Adipose tissue (tissue), 3 donors: Measurements from ENCODE around the gene SEMA3A. TPM values are rescaled to one million over a fixed set of nuclear protein-coding genes. Genes with fewer than 3 reads are reported as not detected.
"Not testable (repeated sequence)": the region's sequence is repeated elsewhere in the genome, so short reads cannot be mapped to it uniquely, and the experiment has no call there.

Experiments
- H3K27ac ChIP-seq: one replicate; pipeline ENCODE4 v1.5.1; 2013; ENCODE audit warnings: low read depth, low read length
- WGBS, 3 donors: extraction: QIAGEN DNeasy Blood & Tissue Kit; methylation state at CpG; one replicate each; pipeline ENCODE4 v1.1.7; 2013; 5-methylcytosine and 5-hydroxymethylcytosine counted together
- polyA plus RNA-seq, 3 donors: library from polyadenylated mRNA; stranded (reverse); fragments of 200-250 nt; gene quantifications; one replicate each; pipeline ENCODE4 v1.2.3, GENCODE V29; 2013
- donor health status: healthy with polysubstance abuse.
- donor health status: Bipolar disorder and iron deficiency.
- donor health status: healthy.

Gene SEMA3A
- polyA plus RNA-seq, 3 donors: 0.23 to 2.9 (median 1.1) TPM

DNA sequence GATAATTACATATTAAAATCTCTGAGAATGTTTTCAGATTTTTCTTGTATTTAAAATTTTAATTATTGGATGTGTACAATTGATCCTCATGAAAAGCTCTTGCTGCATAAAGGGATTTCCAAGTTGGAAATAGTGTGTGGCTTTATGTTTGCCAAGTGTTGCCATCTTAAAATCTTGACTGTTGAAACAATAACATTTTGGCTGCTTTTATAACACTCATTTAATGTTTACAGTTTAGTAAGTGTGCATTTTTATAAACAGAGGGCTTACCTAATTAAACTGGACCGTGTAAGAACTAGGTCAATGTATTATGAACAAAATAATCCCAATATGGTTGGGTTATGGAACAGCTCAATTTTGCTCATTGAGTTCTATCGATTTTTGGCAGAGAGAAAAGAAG is 23.9 kb downstream of the SEMA3A start:
- WGBS, 3 donors: 76 to 89% (median 84%) methylated on average over 2 of the region's 2 CpGs
- H3K27ac ChIP-seq: no peak overlapping the region

DNA sequence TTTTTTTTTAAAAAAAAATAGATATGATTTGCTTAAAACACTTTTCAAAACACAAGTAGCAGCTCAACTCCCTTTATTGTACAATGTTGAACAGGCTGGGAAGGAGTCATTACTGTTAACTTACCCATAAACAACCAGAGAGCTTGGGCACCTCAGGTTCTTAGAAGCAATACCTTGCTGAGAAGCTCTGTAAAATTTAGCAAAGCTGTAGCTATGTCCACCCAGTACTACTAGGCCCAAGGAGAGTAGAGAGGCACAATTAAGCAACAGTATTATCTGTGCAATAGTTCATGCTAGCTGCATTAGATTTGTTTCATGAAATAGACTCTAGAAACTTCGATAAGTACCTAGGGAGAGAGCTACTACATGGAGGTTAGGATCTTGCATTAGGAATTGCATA is 32.0 kb downstream of the SEMA3A start:
- 66 to 68% (median 67%) methylated on average over 1 of the region's 1 CpG for WGBS, 3 donors
- H3K27ac ChIP-seq: no peak overlapping the region

DNA sequence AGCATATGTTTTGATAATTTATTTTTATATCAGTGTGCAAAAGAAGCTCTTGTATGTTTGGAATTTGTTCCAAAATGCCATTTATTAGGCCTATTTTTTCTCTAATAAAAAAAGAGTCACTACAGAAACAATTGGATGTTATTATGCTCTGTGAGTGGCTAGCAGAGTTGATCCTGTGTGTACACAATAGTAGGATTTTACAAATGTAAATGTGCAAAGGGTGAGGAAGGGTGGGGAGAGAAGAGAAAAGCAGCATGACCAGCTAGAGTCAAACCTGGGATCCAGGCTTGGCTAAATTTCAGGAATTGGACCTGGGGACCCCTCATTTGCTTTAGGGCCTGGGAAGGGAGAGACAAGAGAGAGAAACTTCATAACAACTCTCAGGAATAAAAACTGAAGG is 32.5 kb downstream of the SEMA3A start:
- no peak overlapping the region for H3K27ac ChIP-seq

DNA sequence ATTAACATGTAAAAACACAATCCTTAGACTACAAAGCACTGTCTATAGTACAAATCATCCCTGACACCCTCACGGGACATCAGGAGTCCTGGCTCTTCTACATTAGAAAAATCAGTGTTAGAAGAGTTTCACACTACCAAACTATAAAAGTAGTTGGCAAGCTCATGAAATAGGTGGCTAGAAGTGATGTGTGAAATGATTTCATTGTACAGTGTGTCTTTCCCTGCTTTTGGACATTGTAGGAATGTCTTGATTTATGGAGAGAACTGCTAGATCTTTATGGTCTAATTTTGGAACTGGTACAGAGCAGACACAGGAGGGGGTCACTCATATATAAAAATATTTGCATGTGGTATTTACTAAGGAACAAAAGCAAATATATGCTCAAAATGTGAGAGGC is 33.2 kb downstream of the SEMA3A start:
- WGBS, 3 donors: 89 to 91% (median 90%) methylated on average over 1 of the region's 1 CpG
- H3K27ac ChIP-seq: no peak overlapping the region

- no peak overlapping the region for H3K27ac ChIP-seq
Observed at GRCh38 chr7:84159435-84159834, 35.2 kb downstream of the SEMA3A start.

GRCh38 chr7:84157171-84157570 is 37.4 kb downstream of the SEMA3A start:
- 68 to 94% (median 87%) methylated on average over 4 of the region's 4 CpGs for WGBS, 3 donors
- H3K27ac ChIP-seq: no peak overlapping the region

DNA sequence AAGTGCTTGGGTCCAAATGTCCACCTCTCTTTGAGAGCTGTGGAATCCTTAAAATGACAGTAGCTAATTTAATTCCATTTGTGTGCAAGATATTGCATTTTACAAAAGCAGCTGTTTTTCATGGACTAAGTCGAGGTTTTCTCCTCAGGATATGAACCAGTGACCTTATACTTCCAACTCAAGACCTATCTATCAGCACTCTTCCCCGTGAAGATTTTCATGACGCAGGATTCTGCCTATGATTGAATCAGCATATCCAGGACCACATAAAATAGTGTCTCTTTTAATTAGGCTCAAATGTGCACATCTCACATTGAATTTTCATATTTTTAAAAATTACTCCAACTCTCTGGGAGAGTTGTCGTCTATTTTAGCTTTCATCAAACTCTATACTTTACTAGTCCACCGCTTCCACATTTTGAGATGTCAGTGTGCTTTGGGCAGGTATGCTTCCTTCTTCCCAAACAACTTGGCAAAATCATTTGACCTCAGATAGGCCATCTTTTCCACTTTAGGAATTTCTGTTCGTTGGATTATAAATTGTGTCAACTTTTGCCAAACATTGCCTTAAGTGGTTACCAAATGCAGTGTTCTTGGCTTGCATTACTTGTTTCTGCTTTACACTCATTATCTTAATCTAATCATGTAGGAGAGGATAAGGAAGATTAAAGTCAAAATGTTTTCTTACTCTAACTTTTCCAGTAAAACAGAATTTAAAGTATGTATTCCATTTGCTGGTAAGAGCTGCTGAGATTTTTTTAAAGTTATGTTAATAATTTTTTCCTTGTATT is 39.4 kb downstream of the SEMA3A start:
- 64 to 76% (median 68%) methylated on average over 6 of the region's 6 CpGs for WGBS, 3 donors
- no peak overlapping the region for H3K27ac ChIP-seq

DNA sequence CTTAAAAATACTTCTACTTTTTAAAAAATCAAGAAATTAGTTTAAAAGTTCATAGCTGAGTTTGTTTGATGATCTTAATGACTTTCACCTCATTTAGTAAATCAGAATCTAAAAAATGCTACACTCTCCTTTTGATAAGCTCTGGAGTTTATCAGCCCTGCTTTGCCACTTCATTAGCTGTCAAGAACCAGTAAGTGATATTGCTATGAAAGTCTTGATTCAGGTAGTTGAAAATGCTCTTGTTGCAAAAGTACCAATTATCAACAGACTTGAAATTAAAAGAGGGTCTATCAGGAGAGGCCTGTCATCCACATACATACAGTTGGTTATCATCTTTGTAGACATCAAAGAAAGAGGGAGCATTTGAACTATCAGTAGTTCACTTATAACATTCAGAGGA is 41.6 kb downstream of the SEMA3A start:
- H3K27ac ChIP-seq: no peak overlapping the region

GRCh38 chr7:84150370-84150769 is 44.2 kb downstream of the SEMA3A start:
- H3K27ac ChIP-seq: not testable (repeated sequence)
- WGBS, 3 donors: 91 to 97% (median 95%) methylated on average over 16 to 22 of the region's 22 CpGs

DNA sequence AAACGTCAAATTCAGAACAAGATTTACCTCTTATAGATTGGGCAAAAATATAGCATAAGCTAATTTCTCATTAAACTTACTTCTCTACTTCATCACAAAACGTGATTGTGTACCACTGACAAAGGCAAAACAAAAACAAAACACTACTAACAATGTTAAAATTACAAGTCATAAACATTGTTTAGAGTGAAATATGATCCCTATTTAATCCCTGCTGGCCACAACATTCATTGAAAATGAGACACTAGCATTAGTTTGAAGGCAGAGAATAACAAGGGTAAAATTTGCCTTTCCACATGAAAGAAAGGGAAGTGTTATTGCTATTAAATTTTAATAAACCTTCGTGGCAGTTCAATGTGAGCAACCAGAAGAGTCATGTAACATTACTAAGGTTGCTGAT is 45.0 kb downstream of the SEMA3A start:
- no peak overlapping the region for H3K27ac ChIP-seq
- 60 to 84% (median 82%) methylated on average over 3 of the region's 3 CpGs for WGBS, 3 donors

DNA sequence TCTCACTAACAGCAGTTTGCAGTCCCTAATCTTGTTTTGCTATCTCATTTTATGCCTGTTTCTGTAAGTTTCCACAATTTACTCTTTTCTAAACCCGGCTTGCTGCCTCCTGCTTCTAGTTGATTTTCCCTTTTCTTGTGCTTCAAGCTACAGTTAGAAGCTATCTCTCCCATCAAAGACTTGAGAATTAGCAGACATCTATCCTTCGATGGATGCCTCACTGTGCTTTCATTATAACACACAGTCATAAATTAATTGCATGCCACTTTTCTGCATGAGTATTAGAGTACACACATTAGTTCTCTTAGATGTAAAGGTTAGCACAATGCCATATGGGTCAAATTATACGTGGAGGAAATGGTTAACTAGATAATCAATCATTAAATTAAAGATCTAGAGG is 48.7 kb downstream of the SEMA3A start:
- H3K27ac ChIP-seq: no peak overlapping the region
- WGBS, 3 donors: 53 to 70% (median 69%) methylated on average over 3 of the region's 3 CpGs

GRCh38 chr7:84144935-84145334 is 49.7 kb downstream of the SEMA3A start:
- 37 to 83% (median 76%) methylated on average over 1 of the region's 1 CpG for WGBS, 3 donors
- H3K27ac ChIP-seq: no peak overlapping the region

DNA sequence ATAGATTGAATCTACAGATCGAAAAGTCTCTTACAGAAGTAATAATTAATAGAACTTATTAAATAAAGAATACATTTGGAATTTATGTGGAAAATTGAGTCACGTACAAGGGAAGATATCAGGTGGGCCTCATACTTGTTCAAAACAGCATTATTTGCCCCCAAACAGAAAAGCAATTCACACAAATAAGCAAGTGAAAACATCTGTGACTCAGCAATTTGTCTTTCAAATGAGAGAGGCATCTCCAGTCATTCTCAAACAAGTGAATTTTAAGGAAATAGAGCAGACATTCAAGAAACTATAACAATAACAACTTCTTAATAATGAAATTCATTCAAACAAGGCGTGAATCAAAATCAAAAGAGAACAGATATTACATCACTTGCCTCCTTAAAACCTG is 50.1 kb downstream of the SEMA3A start:
- 89 to 93% (median 91%) methylated on average over 3 of the region's 3 CpGs for whole genome bisulfite sequencing, 3 donors
- no peak overlapping the region for H3K27ac ChIP-seq

DNA sequence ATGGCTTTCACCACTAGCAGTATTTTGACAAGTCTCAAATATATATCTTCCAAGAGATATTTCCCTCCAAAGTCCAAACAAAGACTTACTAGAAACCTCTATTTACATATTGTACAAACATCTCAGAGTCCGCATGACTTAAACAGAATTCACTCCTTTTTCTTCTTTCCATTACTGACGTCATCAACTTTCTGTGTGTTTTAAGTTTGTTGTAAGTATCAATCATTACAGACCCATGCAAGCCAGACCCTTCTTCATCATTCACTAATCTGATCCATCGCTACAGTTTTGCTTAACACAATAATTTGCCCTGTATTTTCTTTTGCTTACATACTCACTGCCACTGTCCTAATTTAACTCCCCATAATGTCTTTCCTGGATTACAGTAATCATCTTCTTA is 51.9 kb downstream of the SEMA3A start:
- H3K27ac ChIP-seq: no peak overlapping the region
- WGBS, 3 donors: 62 to 95% (median 86%) methylated on average over 3 of the region's 3 CpGs

- 84 to 86% (median 85%) methylated on average over 2 of the region's 2 CpGs for WGBS, 3 donors
- no peak overlapping the region for H3K27ac ChIP-seq
Observed at GRCh38 chr7:84139986-84140729, 54.4 kb downstream of the SEMA3A start.

- 65 to 74% (median 70%) methylated on average over 3 of the region's 3 CpGs for WGBS, 3 donors
- no peak overlapping the region for H3K27ac ChIP-seq
Observed at GRCh38 chr7:84138411-84138810, 56.2 kb downstream of the SEMA3A start.

DNA sequence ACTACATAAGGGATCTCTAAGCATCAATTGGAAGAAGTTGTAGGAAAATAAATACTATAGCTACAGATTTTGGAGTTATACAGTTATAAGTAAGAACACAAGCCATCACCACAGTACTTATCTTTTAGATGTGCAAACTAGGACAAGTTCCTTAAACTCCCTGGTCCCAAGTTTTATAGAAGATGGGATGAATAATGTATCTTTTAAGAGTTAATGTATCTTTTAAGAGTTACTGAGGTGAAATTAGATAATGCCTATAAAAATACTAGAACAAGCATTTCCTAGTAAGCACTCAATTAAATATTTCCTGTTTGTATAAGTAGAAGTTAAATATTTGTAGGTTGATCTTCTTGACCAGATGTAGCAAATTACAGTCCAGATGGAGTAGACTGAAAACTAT is 56.8 kb downstream of the SEMA3A start:
- no peak overlapping the region for H3K27ac ChIP-seq

GRCh38 chr7:84136809-84137208 is 57.8 kb downstream of the SEMA3A start:
- no peak overlapping the region for H3K27ac ChIP-seq
- 86 to 97% (median 95%) methylated on average over 3 of the region's 3 CpGs for WGBS, 3 donors

DNA sequence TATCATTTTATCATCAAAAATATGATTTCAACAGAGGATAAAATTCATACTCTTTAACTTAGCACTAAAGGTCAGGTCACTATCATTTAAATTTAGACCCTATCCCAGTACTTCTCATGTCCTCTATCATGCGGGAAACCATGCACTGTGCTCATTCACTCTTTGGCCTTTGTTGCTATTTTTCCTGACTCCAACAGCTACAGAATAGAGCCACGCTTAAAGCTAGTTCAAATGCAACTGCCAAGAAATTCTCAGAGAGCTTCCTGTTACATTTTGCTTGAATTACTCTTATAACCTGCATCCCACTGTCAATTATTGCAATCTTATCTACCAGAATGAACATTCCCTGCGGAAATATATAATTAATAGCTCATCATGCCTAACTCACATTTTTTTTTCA is 58.3 kb downstream of the SEMA3A start:
- no peak overlapping the region for H3K27ac ChIP-seq
- WGBS, 3 donors: 64 to 76% (median 68%) methylated on average over 3 of the region's 3 CpGs

GRCh38 chr7:84134169-84134568 is 60.4 kb downstream of the SEMA3A start:
- H3K27ac ChIP-seq: no peak overlapping the region
- WGBS, 3 donors: 81 to 91% (median 88%) methylated on average over 1 of the region's 1 CpG
